H9 (cell line): ENCODE measurements around the gene SLC9A7. TPM values are rescaled to one million over a fixed set of nuclear protein-coding genes. Genes with fewer than 3 reads are reported as not detected.
"Not testable (repeated sequence)": the region's sequence is repeated elsewhere in the genome, so short reads cannot be mapped to it uniquely, and the experiment has no call there.

Experiments
- DNase-seq: peaks from one replicate; pipeline ENCODE4 v3.0.0-alpha.2; 2017
- H2AFZ ChIP-seq: one replicate; pipeline ENCODE4 v1.6.1; 2013; ENCODE audit warnings: mild to moderate bottlenecking, low read length, control low read depth, moderate library complexity
- H2AK5ac ChIP-seq: 2 replicates; pipeline ENCODE4 v1.6.1; 2013; ENCODE audit warnings: low read length, control low read depth, mixed read lengths; ENCODE audit not compliant: insufficient read length
- H2BK120ac ChIP-seq: one replicate; pipeline ENCODE4 v1.6.1; 2013; ENCODE audit warnings: low read depth, mild to moderate bottlenecking, low read length, control low read depth, inconsistent platforms; ENCODE audit not compliant: poor library complexity, severe bottlenecking
- H2BK12ac ChIP-seq: 2 replicates; pipeline ENCODE4 v1.6.1; 2013; ENCODE audit warnings: low read length, control low read depth, mixed read lengths, low read depth; ENCODE audit not compliant: insufficient read length
- H2BK15ac ChIP-seq: 2 replicates; pipeline ENCODE4 v1.6.1; 2013; ENCODE audit warnings: low read depth, low read length, control low read depth
- H2BK20ac ChIP-seq: one replicate; pipeline ENCODE4 v1.6.1; 2013; ENCODE audit warnings: low read depth, mild to moderate bottlenecking, low read length, control low read depth, inconsistent platforms; ENCODE audit not compliant: poor library complexity, severe bottlenecking
- H2BK5ac ChIP-seq: 2 replicates; pipeline ENCODE4 v1.6.1; 2013; ENCODE audit warnings: low read length, control low read depth, mixed read lengths; ENCODE audit not compliant: insufficient read length
- H3K14ac ChIP-seq: 2 replicates; pipeline ENCODE4 v1.6.1; 2013; ENCODE audit warnings: low read length, control low read depth; ENCODE audit not compliant: insufficient read depth
- H3K18ac ChIP-seq: 2 replicates; pipeline ENCODE4 v1.6.1; 2013; ENCODE audit warnings: low read depth, mild to moderate bottlenecking, mixed read lengths, low read length, control low read depth; ENCODE audit not compliant: insufficient read length
- H3K23ac ChIP-seq: 2 replicates; pipeline ENCODE4 v1.6.1; 2013; ENCODE audit warnings: low read length, control low read depth, mixed read lengths, low read depth; ENCODE audit not compliant: insufficient read length
- H3K23me2 ChIP-seq: 2 replicates; pipeline ENCODE4 v1.6.1; 2013; ENCODE audit warnings: low read depth, mild to moderate bottlenecking, mixed read lengths, low read length, control low read depth; ENCODE audit not compliant: insufficient read length, poor library complexity, severe bottlenecking
- H3K27ac ChIP-seq: 2 replicates; pipeline ENCODE4 v1.5.1; 2013; ENCODE audit warnings: low read length, control low read depth, mixed read lengths, low read depth; ENCODE audit not compliant: insufficient read length
- H3K27me3 ChIP-seq: 2 replicates; pipeline ENCODE4 v1.6.1; 2013; ENCODE audit warnings: low read length, control low read depth, inconsistent platforms; ENCODE audit not compliant: insufficient read depth
- H3K4ac ChIP-seq: 2 replicates; pipeline ENCODE4 v1.6.1; 2013; ENCODE audit warnings: low read depth, mild to moderate bottlenecking, control low read depth, inconsistent platforms, low read length, moderate library complexity
- H3K4me1 ChIP-seq: 2 replicates; pipeline ENCODE4 v1.6.1; 2013; ENCODE audit warnings: low read length, control low read depth, inconsistent platforms; ENCODE audit not compliant: insufficient read depth
- H3K4me2 ChIP-seq: 2 replicates; pipeline ENCODE4 v1.6.1; 2013; ENCODE audit warnings: low read length, control low read depth, mixed read lengths; ENCODE audit not compliant: insufficient read length, insufficient read depth
- H3K56ac ChIP-seq: 2 replicates; pipeline ENCODE4 v1.6.1; 2013; ENCODE audit warnings: low read depth, mild to moderate bottlenecking, mixed read lengths, low read length, control low read depth; ENCODE audit not compliant: insufficient read length
- H3K79me1 ChIP-seq: 2 replicates; pipeline ENCODE4 v1.6.1; 2013; ENCODE audit warnings: low read depth, mild to moderate bottlenecking, moderate library complexity, low read length, control low read depth, inconsistent platforms; ENCODE audit not compliant: insufficient read depth, poor library complexity, severe bottlenecking
- H3K79me2 ChIP-seq: 2 replicates; pipeline ENCODE4 v1.6.1; 2013; ENCODE audit warnings: low read length, control low read depth, inconsistent platforms; ENCODE audit not compliant: insufficient read depth
- H3K9ac ChIP-seq: 2 replicates; pipeline ENCODE4 v1.6.1; 2013; ENCODE audit warnings: low read length, control low read depth, mixed read lengths; ENCODE audit not compliant: insufficient read length; ENCODE audit errors: extremely low read depth
- H3K9me3 ChIP-seq: one replicate; pipeline ENCODE4 v1.6.1; 2013; ENCODE audit warnings: low read depth, low read length, inconsistent platforms; ENCODE audit not compliant: control insufficient read depth
- H3T11ph ChIP-seq: one replicate; pipeline ENCODE4 v1.6.1; 2013; ENCODE audit warnings: mild to moderate bottlenecking, low read length, control low read depth, inconsistent platforms
- H4K20me1 ChIP-seq: one replicate; pipeline ENCODE4 v1.6.1; 2013; ENCODE audit not compliant: control insufficient read depth, insufficient read length, insufficient read depth
- H4K5ac ChIP-seq: 2 replicates; pipeline ENCODE4 v1.6.1; 2013; ENCODE audit warnings: low read depth, mild to moderate bottlenecking, mixed read lengths, low read length, control low read depth; ENCODE audit not compliant: insufficient read length
- H4K8ac ChIP-seq: replicated peaks from 2 replicates; pipeline ENCODE4 v1.6.1; 2013; ENCODE audit warnings: low read length, control low read depth, mixed read lengths, low read depth; ENCODE audit not compliant: insufficient read length
- H4K91ac ChIP-seq: 2 replicates; pipeline ENCODE4 v1.6.1; 2013; ENCODE audit warnings: low read depth, mild to moderate bottlenecking, moderate library complexity, mixed read lengths, low read length, control low read depth; ENCODE audit not compliant: insufficient read length
- H3K27ac Mint-ChIP-seq, 3 experiments: 2 replicates in 2 of 3; 3 replicates in 1 of 3; pipeline ENCODE4 v1.8.0; 2020 to 2021; ENCODE audit warnings: mixed read lengths in 3 of 3, mild to moderate bottlenecking in 1 of 3, moderate library complexity in 1 of 3
- H3K27me3 Mint-ChIP-seq: 2 replicates; pipeline ENCODE4 v1.8.0; 2021; ENCODE audit warnings: low read depth, mild to moderate bottlenecking, moderate library complexity, mixed read lengths
- H3K36me3 Mint-ChIP-seq, 3 experiments: 2 replicates in 2 of 3; 3 replicates in 1 of 3; pipeline ENCODE4 v1.8.0; 2020 to 2021; ENCODE audit warnings: low read depth in 3 of 3, mixed read lengths in 3 of 3; ENCODE audit not compliant: insufficient read depth in 1 of 3
- H3K4me1 Mint-ChIP-seq, 2 experiments: 2 replicates each; pipeline ENCODE4 v1.8.0; 2020; ENCODE audit warnings: mixed read lengths in 2 of 2
- H3K4me3 Mint-ChIP-seq, 2 experiments: 2 replicates in 1 of 2; 3 replicates in 1 of 2; pipeline ENCODE4 v1.8.0; 2020 to 2021; ENCODE audit warnings: mild to moderate bottlenecking in 2 of 2, mixed read lengths in 2 of 2, moderate library complexity in 1 of 2
- H3K9me3 Mint-ChIP-seq, 2 experiments: 2 replicates in 1 of 2; 3 replicates in 1 of 2; pipeline ENCODE4 v1.8.0; 2020; ENCODE audit warnings: mild to moderate bottlenecking in 2 of 2, mixed read lengths in 2 of 2, moderate library complexity in 1 of 2
- CTCF ChIP-seq: fragments of 200-600 bp; sonication (generic); conservative IDR thresholded peaks from 3 replicates; pipeline ENCODE4 v1.8.0; 2021; ENCODE audit warnings: antibody characterized with exemption, mild to moderate bottlenecking
- WGBS: extraction: QIAGEN DNeasy Blood & Tissue Kit; methylation state at CpG from one replicate; pipeline ENCODE4 v1.1.7; 2013; ENCODE audit warnings: missing lambda C conversion rate, low lambda C conversion rate, mixed read lengths; ENCODE audit not compliant: insufficient read length; ENCODE audit errors: extremely low coverage; 5-methylcytosine and 5-hydroxymethylcytosine counted together
- total RNA-seq: library from RNA; stranded (reverse); gene quantifications from 2 replicates; pipeline ENCODE4 v1.2.1, GENCODE V29; 2021

Gene SLC9A7
- total RNA-seq, 1 experiment from 2014 or later: 5.9 TPM

DNA sequence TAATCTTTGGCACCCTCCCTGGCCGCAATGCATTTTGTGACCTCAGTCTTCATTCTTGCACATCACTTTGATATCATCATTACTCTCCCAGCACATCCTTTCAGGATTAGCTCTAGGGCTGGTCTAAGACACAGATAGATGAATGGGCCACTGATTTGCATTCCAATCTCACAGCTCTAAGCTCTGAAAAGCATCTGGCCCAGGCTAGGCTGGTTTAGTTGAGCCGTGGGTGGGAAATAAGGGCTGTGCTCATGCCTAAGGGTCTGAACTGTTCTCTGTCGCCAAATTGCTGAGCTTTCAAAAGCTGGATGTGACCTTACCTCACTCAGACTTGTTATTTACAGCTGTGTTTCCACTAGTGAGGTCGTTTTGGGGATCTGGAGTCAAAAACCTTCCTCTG is 30.0 kb upstream of the SLC9A7 start:
- Mint-ChIP-seq H3K27me3 (peaks cover 1% of the 10 kb centered on the region; the same call in 1 of the 2 replicates), H3K9me3 (peaks cover 58 to 60% of the 10 kb centered on the region in 2 experiments), H3K36me3 (no peaks in the 10 kb centered on the region; a peak in 3 of 7 replicates), H3K4me1 (peaks cover 13 to 19% of the 10 kb centered on the region in 2 experiments), H3K27ac (no peak overlapping the region), H3K4me3 (no peak overlapping the region)
- no peak overlapping the region for H3K56ac ChIP-seq
- H3K4me2 ChIP-seq: no peak overlapping the region
- no peak overlapping the region for H2BK12ac ChIP-seq
- H4K8ac ChIP-seq: no peak overlapping the region
- H3K27me3 ChIP-seq: no peaks in the 10 kb centered on the region
- no peaks in the 10 kb centered on the region for H3K79me2 ChIP-seq
- no peak overlapping the region for H3T11ph ChIP-seq
- no peaks in the 10 kb centered on the region for H4K20me1 ChIP-seq
- DNase-seq: no peak
- no peak overlapping the region for H3K14ac ChIP-seq
- WGBS: no CpG with 5 or more reads among the region's 4 CpGs
- no peaks in the 10 kb centered on the region for H3K79me1 ChIP-seq
- no peaks in the 10 kb centered on the region for H3K23me2 ChIP-seq
- no peak overlapping the region for H2BK5ac ChIP-seq
- no peak overlapping the region for H2AK5ac ChIP-seq
- H3K27ac ChIP-seq: no peak overlapping the region
- H3K4me1 ChIP-seq: 0 out of 2 replicates have a peak, but pooled peaks cover 5% of the 10 kb centered on the region
- H2BK15ac ChIP-seq: no peak overlapping the region
- H2BK20ac ChIP-seq: no peak overlapping the region
- no peak overlapping the region for H4K91ac ChIP-seq
- no peak overlapping the region for H3K23ac ChIP-seq
- no peak overlapping the region for H2BK120ac ChIP-seq
- H3K9ac ChIP-seq: no peak overlapping the region
- no peak overlapping the region for H4K5ac ChIP-seq
- no peak overlapping the region for H3K18ac ChIP-seq
- no peak overlapping the region for H3K4ac ChIP-seq
- no peak for TF ChIP-seq CTCF
- H2AFZ ChIP-seq: no peak overlapping the region
- H3K9me3 ChIP-seq: peaks cover 6% of the 10 kb centered on the region

DNA sequence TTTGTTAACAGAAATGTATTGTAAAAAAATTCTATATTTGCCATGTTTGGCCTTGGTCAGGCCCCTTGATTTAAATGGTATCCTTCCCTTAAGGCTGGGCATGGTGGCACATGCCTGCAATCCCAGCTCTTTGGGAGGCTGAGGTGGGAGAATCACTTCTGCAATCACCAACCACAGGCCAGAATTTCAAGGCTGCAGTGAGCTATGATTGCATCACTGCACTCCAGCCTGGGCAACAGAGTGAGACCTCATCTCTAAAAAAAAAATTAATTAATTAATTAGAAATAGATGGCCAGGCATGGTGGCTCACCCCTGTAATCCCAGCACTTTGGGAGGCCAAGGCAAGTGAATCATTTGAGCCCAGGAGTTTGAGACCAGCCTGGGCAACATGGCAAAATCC is 25.5 kb upstream of the SLC9A7 start:
- H4K5ac ChIP-seq, H3K9ac ChIP-seq, H3K27ac Mint-ChIP-seq: not testable (repeated sequence)

More for the DNA sequence above, 25.5 kb upstream of the SLC9A7 start:
- H2BK5ac ChIP-seq, H3K36me3 Mint-ChIP-seq, H3K14ac ChIP-seq, H2BK12ac ChIP-seq, H2AK5ac ChIP-seq, DNase-seq, H3K56ac ChIP-seq, H3T11ph ChIP-seq, H4K91ac ChIP-seq, H3K27me3 ChIP-seq, H2BK15ac ChIP-seq, H3K4ac ChIP-seq, H2AFZ ChIP-seq, H2BK120ac ChIP-seq, H3K18ac ChIP-seq, H4K8ac ChIP-seq, H2BK20ac ChIP-seq, H3K4me2 ChIP-seq, H3K4me3 Mint-ChIP-seq, H3K4me1 ChIP-seq, H3K4me1 Mint-ChIP-seq, H3K79me2 ChIP-seq, H3K23me2 ChIP-seq, H3K27ac ChIP-seq, H4K20me1 ChIP-seq, H3K27me3 Mint-ChIP-seq, H3K23ac ChIP-seq, H3K79me1 ChIP-seq: not testable (repeated sequence)
- H3K9me3 Mint-ChIP-seq: peaks cover 52 to 64% of the 10 kb centered on the region in 2 experiments
- peaks cover 22% of the 10 kb centered on the region for H3K9me3 ChIP-seq
